Gastrocnemius medialis (tissue), 4 donors: ENCODE data around the gene ESCO1. TPM values are rescaled to one million over a fixed set of nuclear protein-coding genes. Genes with fewer than 3 reads are reported as not detected.

Source experiments
- ATAC-seq, 2 donors: fragments of 150-250 bp; one replicate each; pipeline ENCODE4 v1.9.1; 2016
- DNase-seq, 2 donors: peaks; one replicate each; pipeline ENCODE4 v3.0.0-alpha.2; 2019
- H3K27ac ChIP-seq, 4 donors: fragments of 200-600 bp; sonication (generic); 1 replicate in 1 of 4; 2 replicates in 3 of 4; pipeline ENCODE4 v1.5.1; 2016 to 2018; ENCODE audit warnings: mild to moderate bottlenecking in 2 of 4, moderate library complexity in 1 of 4
- H3K27me3 ChIP-seq, 3 donors: fragments of 200-600 bp; sonication (generic) in 2 of 3; 1 replicate in 1 of 3; 2 replicates in 2 of 3; pipeline versions ENCODE4 v1.5.1 to v1.6.0; 2016 to 2019; ENCODE audit warnings: mild to moderate bottlenecking in 1 of 3, moderate library complexity in 1 of 3
- H3K36me3 ChIP-seq, 2 donors: fragments of 200-600 bp; sonication (generic) in 1 of 2; one replicate each; pipeline ENCODE4 v1.5.1; 2017 to 2018
- H3K4me1 ChIP-seq, 2 donors: fragments of 200-600 bp; sonication (generic) in 1 of 2; one replicate each; pipeline ENCODE4 v1.5.1; 2016 to 2017; ENCODE audit warnings: mild to moderate bottlenecking in 2 of 2
- H3K4me3 ChIP-seq, 4 donors: fragments of 200-600 bp; sonication (generic) in 3 of 4; 1 replicate in 1 of 4; 2 replicates in 3 of 4; pipeline ENCODE4 v1.5.1; 2016 to 2019; ENCODE audit warnings: mild to moderate bottlenecking in 2 of 4
- H3K9me3 ChIP-seq, 3 donors: fragments of 200-600 bp; sonication (generic) in 2 of 3; 1 replicate in 1 of 3; 2 replicates in 2 of 3; pipeline ENCODE4 v1.5.1; 2016 to 2019
- POLR2A ChIP-seq, 2 donors: fragments of 450-650 bp; IDR thresholded peaks; one replicate each; pipeline ENCODE4 v1.6.1; 2017; ENCODE audit warnings: antibody characterized with exemption in 2 of 2, mild to moderate bottlenecking in 2 of 2, moderate library complexity in 2 of 2
- in situ Hi-C, 4 donors: fragments of 200-750 bp; cut with MboI; loops; one replicate each; pipeline versions ENCODE4 v1.15.0 to v1.8.0; 2017; ENCODE audit warnings: low sequenced_read_pairs in 4 of 4
- intact Hi-C: fragments of 100-400 bp; cut with DNase I; formaldehyde crosslinking; loops from one replicate; pipeline ENCODE4 v1.15.1; 2023; ENCODE audit warnings: low total_unique reads
- total RNA-seq, 4 donors: library from RNA; depleted of rRNA; stranded (reverse); fragments of >200 nt; gene quantifications; one replicate each; pipeline versions ENCODE4 v1.1.0 to v1.2.3, GENCODE V29; 2016
- TF ChIP-seq, protein P1 (sequence below), 5 experiments: fragments of 450-650 bp in 3 of 5; fragments of 200-600 bp in 2 of 5; sonication (generic) in 2 of 5; IDR thresholded peaks in 4 of 5; conservative IDR thresholded peaks in 1 of 5; 1 replicate in 4 of 5; 2 replicates in 1 of 5; pipeline ENCODE4 v1.5.1; 2016 to 2019; ENCODE audit warnings: antibody characterized with exemption in 5 of 5, mild to moderate bottlenecking in 3 of 5, moderate library complexity in 3 of 5

The ESCO1 gene
- total RNA-seq, 4 donors from 2014 or later = 12.1 to 17.9 (median 17.4) TPM

DNA sequence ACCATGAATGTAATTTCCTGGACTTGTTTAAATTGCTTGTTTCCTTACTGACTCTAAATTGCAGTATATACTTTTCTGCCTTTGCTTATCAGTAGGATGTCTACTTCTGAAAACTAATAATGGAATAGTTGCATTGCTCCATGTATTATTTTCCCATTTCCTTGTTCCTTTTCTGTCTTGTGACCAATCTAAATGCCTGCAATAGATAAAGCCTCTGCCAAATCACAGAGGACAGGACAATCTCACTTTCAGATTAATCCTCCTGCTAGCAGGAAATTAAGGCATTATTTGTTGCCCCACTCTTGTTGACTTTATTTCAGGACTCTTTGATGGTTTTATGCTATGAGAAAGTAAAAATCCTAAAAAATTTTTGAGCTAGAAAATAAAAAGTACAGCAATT lies 4.7 kb upstream of the ESCO1 start:
- Histone ChIP-seq H3K4me3 (no peak overlapping the region), H3K27me3 (no peaks in the 10 kb centered on the region), H3K4me1 (peaks cover 0 to 3% of the 10 kb centered on the region in 2 donors), H3K36me3 (no peaks in the 10 kb centered on the region), H3K9me3 (no peaks in the 10 kb centered on the region), H3K27ac (no peak overlapping the region)
- TF ChIP-seq, protein P1, sequence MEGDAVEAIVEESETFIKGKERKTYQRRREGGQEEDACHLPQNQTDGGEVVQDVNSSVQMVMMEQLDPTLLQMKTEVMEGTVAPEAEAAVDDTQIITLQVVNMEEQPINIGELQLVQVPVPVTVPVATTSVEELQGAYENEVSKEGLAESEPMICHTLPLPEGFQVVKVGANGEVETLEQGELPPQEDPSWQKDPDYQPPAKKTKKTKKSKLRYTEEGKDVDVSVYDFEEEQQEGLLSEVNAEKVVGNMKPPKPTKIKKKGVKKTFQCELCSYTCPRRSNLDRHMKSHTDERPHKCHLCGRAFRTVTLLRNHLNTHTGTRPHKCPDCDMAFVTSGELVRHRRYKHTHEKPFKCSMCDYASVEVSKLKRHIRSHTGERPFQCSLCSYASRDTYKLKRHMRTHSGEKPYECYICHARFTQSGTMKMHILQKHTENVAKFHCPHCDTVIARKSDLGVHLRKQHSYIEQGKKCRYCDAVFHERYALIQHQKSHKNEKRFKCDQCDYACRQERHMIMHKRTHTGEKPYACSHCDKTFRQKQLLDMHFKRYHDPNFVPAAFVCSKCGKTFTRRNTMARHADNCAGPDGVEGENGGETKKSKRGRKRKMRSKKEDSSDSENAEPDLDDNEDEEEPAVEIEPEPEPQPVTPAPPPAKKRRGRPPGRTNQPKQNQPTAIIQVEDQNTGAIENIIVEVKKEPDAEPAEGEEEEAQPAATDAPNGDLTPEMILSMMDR (IDR thresholded peaks at IDR 0.05 in 4 of 5, conservative IDR thresholded peaks at IDR 0.05 in 1 of 5) = no peak
- TF ChIP-seq POLR2A (IDR thresholded peaks at IDR 0.05) = no peak
- in situ Hi-C loops = no loop called here
- ATAC-seq (no peak), DNase-seq (no peak)
- intact Hi-C loops = loop anchor here (10.0 kb wide), 2 partner anchors 120 to 220 kb away; no protein-coding TSS in a partner anchor

DNA sequence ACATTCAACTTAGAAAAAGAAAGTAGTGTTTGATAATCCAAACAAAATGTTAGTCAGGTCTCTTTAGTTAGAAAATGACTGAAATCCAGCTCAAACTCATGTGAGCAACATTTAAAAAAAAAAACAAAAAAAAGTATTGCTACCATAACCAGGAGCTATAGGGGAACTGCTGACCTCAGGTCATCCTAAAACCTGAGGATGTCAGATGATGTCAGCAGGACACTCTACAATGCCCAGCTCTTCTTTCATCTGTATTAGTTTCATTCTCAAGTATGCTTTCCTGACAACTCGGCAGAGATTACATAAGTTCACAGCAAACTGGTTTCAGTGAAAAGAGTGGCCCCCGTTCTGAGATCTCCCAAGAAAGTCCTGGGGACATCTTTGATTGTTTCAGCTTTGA lies 4.2 kb upstream of the ESCO1 start:
- TF ChIP-seq, protein P1 (IDR thresholded peaks at IDR 0.05 in 4 of 5, conservative IDR thresholded peaks at IDR 0.05 in 1 of 5) = no peak
- no peak for TF ChIP-seq POLR2A (IDR thresholded peaks at IDR 0.05)
- in situ Hi-C loops = no loop called here

DNA sequence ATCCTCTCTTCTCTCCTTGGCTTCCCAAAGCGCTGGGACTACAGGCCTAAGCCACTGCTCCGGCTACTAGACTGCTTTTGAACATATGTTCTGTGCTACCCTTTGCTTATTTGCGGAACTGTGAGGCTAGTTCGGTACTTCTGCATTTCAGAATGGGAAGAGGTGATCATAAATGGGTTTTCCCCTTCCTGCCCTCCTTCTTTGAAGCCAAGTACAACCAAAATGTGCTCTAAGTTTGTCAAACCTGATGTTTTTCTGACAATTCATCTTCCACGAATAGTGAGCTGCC lies 1.7 kb upstream of the ESCO1 start:
- intact Hi-C loops = loop anchor here (5.0 to 10.0 kb wide), 3 partner anchors 117 to 490 kb away; partner anchors contain the start of gene ROCK1
- DNase-seq (no peak), ATAC-seq (no peak)
- Histone ChIP-seq H3K4me3 (no peak overlapping the region), H3K27ac (peak overlapping the region in 2 of 4 donors; percentile 7 to 19), H3K27me3 (no peaks in the 10 kb centered on the region), H3K36me3 (no peaks in the 10 kb centered on the region), H3K9me3 (no peaks in the 10 kb centered on the region), H3K4me1 (peaks cover 22% of the 10 kb centered on the region in 2 donors)
- TF ChIP-seq POLR2A (IDR thresholded peaks at IDR 0.05) = no peak
- TF ChIP-seq, protein P1 (IDR thresholded peaks at IDR 0.05 in 4 of 5, conservative IDR thresholded peaks at IDR 0.05 in 1 of 5) = no peak
- in situ Hi-C loops = no loop called here

More for the DNA sequence above, 4.2 kb upstream of the ESCO1 start:
- Histone ChIP-seq H3K27me3 (no peaks in the 10 kb centered on the region), H3K27ac (no peak overlapping the region), H3K9me3 (no peaks in the 10 kb centered on the region), H3K4me1 (peaks cover 0 to 5% of the 10 kb centered on the region in 2 donors), H3K36me3 (no peaks in the 10 kb centered on the region), H3K4me3 (no peak overlapping the region)
- DNase-seq (no peak), ATAC-seq (no peak)
- intact Hi-C loops = loop anchor here (5.0 to 10.0 kb wide), 3 partner anchors 120 to 492 kb away; partner anchors contain the start of gene ROCK1

DNA sequence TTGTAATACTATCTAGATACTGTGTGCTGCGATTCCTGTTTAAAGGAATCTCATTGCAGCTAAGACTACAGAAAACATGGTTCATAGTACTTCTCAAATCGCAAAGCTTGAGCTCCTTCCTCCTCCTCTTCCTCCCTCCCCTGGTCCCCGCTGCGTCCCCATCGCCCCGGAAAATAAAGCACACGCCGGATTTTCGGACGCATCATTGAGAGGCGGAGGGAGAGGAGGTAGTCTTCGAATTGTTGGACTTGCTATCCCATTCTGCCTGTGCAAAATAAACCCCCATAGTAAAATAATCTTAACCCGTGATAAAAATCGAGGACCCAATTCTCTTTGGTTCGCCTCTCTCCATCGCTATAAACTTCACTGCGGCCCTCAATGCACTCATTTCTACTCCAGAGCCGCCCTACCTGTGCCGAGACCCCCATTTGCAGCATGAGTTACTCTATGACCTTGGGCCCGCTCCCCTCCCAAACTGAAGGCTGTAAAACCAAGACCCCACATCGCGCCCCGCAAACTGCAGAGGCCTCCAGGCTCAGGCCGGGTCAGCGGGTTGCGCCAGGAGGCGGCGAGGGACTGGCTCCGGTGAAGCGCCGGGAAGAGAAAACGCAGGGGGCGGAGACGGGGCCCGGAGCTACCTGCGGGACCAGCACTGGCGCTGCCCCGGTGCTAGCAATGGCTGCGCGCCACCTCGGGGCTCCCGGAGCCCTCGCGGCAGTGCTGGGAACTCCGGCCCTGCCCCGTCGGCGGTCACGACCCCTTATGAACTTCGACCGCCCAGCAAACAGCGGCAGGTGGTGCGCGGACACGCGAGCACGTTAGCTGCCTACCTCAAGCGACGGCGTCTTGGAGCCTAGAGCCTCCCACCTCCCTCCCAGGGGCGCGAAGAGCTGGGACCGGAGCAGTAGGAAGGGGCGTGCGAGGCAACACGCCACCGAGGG lies 649 bp downstream of the ESCO1 start:
- DNase-seq = peak in 1 of 2 donors; percentile 71
- H3K4me3 ChIP-seq = peak overlapping the region; percentile 74 to 94 (median 85)
- in situ Hi-C loops = no loop called here
- TF ChIP-seq POLR2A (IDR thresholded peaks at IDR 0.05) = no peak
- TF ChIP-seq, protein P1 (IDR thresholded peaks at IDR 0.05 in 4 of 5, conservative IDR thresholded peaks at IDR 0.05 in 1 of 5) = peak in 3 of 5 experiments; percentile 16 to 34 (median 32)
- H3K27ac ChIP-seq = peak overlapping the region; percentile 92 to 97 (median 94)
- peaks cover 28 to 31% of the 10 kb centered on the region in 2 donors for H3K4me1 ChIP-seq
- no peaks in the 10 kb centered on the region for H3K9me3 ChIP-seq
- ATAC-seq = peak; percentile 57 to 66
- H3K27me3 ChIP-seq = no peaks in the 10 kb centered on the region
- intact Hi-C loops = loop anchor here (2.0 to 10.0 kb wide), 6 partner anchors 75 to 488 kb away; partner anchors contain the start of genes MIB1 and ROCK1
- H3K36me3 ChIP-seq = no peaks in the 10 kb centered on the region
